Colonic mucosa (tissue), 4 donors: ENCODE data around the gene IL17B. TPM values are rescaled to one million over a fixed set of nuclear protein-coding genes. Genes with fewer than 3 reads are reported as not detected.

Source experiments
- DNase-seq: peaks from one replicate; pipeline ENCODE4 v3.0.0-alpha.2; 2020
- H3K27ac ChIP-seq: fragments of 200-600 bp; one replicate; pipeline ENCODE4 v1.8.0; 2021
- H3K27me3 ChIP-seq: fragments of 200-600 bp; one replicate; pipeline ENCODE4 v1.8.0; 2021
- H3K36me3 ChIP-seq: fragments of 200-600 bp; one replicate; pipeline ENCODE4 v1.8.0; 2021
- H3K4me1 ChIP-seq: fragments of 200-600 bp; one replicate; pipeline ENCODE4 v1.8.0; 2021; ENCODE audit warnings: mild to moderate bottlenecking
- H3K4me3 ChIP-seq: fragments of 200-600 bp; one replicate; pipeline ENCODE4 v1.8.0; 2021
- H3K9ac ChIP-seq, 2 donors: one replicate each; pipeline ENCODE4 v1.7.0; 2013; ENCODE audit warnings: control low read depth in 2 of 2, low read depth in 2 of 2, low read length in 2 of 2
- H3K9me3 ChIP-seq: fragments of 200-600 bp; one replicate; pipeline ENCODE4 v1.8.0; 2021
- intact Hi-C: fragments of 100-400 bp; cut with DNase I; formaldehyde crosslinking; loops from one replicate; pipeline ENCODE4 v1.14.1; 2022
- total RNA-seq, 2 donors: library from RNA; stranded (reverse); fragmentation: NEBNext Ultra II Directional in 1 of 2; extraction: Animal tissue kit (Norgen Biotek cat#: 25700) in 1 of 2; gene quantifications; one replicate each; pipeline ENCODE4 v1.2.1, GENCODE V29; 2021
- TF ChIP-seq, protein P1 (sequence below): fragments of 200-600 bp; IDR thresholded peaks from one replicate; pipeline ENCODE4 v1.8.0; 2022; ENCODE audit warnings: antibody characterized with exemption, mild to moderate bottlenecking
- donor health status: healthy.
- donor health status: DM: no; HTN: no; CAD: no.
- donor health status: DM: no; HTN: no; CAD: no.

Gene IL17B
- total RNA-seq, 2 donors from 2014 or later: 0.42 TPM; not detected in 1

GRCh38 chr5:149328177-149328576 is 50.9 kb downstream of the IL17B start:
- Histone ChIP-seq H3K27ac (no peak overlapping the region), H3K4me3 (no peak overlapping the region), H3K36me3 (no peaks in the 10 kb centered on the region), H3K9ac (no peak overlapping the region), H3K27me3 (no peaks in the 10 kb centered on the region), H3K9me3 (no peaks in the 10 kb centered on the region), H3K4me1 (no peaks in the 10 kb centered on the region)
- TF ChIP-seq, protein P1, sequence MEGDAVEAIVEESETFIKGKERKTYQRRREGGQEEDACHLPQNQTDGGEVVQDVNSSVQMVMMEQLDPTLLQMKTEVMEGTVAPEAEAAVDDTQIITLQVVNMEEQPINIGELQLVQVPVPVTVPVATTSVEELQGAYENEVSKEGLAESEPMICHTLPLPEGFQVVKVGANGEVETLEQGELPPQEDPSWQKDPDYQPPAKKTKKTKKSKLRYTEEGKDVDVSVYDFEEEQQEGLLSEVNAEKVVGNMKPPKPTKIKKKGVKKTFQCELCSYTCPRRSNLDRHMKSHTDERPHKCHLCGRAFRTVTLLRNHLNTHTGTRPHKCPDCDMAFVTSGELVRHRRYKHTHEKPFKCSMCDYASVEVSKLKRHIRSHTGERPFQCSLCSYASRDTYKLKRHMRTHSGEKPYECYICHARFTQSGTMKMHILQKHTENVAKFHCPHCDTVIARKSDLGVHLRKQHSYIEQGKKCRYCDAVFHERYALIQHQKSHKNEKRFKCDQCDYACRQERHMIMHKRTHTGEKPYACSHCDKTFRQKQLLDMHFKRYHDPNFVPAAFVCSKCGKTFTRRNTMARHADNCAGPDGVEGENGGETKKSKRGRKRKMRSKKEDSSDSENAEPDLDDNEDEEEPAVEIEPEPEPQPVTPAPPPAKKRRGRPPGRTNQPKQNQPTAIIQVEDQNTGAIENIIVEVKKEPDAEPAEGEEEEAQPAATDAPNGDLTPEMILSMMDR: no peak
- intact Hi-C loops: no loop called here
- no peak for DNase-seq

- no peaks in the 10 kb centered on the region for H3K36me3 ChIP-seq
- intact Hi-C loops: no loop called here
- DNase-seq: no peak
- H3K4me1 ChIP-seq: no peaks in the 10 kb centered on the region
- TF ChIP-seq, protein P1: no peak
- H3K4me3 ChIP-seq: no peak overlapping the region
- H3K27me3 ChIP-seq: no peaks in the 10 kb centered on the region
- H3K27ac ChIP-seq: no peak overlapping the region
- no peak overlapping the region for H3K9ac ChIP-seq
- H3K9me3 ChIP-seq: no peaks in the 10 kb centered on the region
Measured at GRCh38 chr5:149326611-149327010, 52.5 kb downstream of the IL17B start.

DNA sequence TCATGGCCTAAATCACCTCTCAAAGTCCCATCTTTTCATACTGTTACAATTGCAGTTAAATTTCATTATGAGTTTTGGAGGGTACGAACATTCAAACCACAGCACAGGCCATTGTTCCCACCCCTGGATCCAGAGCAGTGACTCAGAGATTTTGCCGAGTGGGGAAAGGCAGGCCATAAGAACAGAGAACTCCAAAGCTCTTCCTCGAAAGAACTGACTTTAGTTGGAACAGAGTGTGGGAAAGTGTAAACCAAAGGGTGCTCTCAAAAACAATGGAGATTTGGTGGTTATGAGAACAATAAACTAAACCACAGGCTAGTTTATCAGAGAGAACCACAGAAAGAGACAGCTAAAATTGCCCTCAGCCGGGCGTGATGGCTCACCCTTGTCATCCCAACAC is 53.2 kb downstream of the IL17B start:
- H3K9ac ChIP-seq: no peak overlapping the region
- no peak for DNase-seq
- peaks cover 4% of the 10 kb centered on the region for H3K4me1 ChIP-seq
- TF ChIP-seq, protein P1: no peak
- no peak overlapping the region for H3K4me3 ChIP-seq
- H3K27me3 ChIP-seq: no peaks in the 10 kb centered on the region
- no peaks in the 10 kb centered on the region for H3K36me3 ChIP-seq
- H3K9me3 ChIP-seq: no peaks in the 10 kb centered on the region
- no peak overlapping the region for H3K27ac ChIP-seq
- intact Hi-C loops: no loop called here

DNA sequence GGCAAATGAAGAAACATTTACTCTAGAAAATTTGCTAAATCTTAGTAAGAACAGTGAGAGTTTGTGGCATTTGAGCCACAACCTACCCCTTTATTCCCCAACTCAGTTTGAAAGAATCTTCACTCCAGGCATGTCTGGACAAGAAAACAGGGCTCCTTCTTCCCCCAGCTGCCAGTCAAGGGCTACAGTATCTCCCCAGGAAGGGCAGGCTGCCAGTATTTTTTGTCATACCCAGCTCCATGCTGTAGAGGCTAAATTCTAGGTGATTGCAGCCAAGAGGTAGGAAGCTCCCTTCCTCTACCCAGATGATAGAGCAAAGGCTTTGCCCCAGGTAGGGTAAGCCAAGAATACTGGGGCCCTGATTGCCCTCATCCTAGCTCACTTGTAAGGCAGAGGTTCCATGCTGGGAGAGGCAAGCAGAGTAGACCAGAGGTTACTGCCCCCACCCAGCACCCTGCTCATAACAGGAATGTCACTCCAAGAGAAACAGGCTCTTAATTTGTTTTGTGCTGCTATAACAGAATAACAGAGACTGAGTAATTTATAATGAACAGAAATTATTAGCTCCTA is 53.8 kb downstream of the IL17B start:
- no peak for DNase-seq
- TF ChIP-seq, protein P1: no peak
- H3K4me1 ChIP-seq: peaks cover 8% of the 10 kb centered on the region
- no peaks in the 10 kb centered on the region for H3K9me3 ChIP-seq
- H3K4me3 ChIP-seq: no peak overlapping the region
- no peaks in the 10 kb centered on the region for H3K36me3 ChIP-seq
- no peaks in the 10 kb centered on the region for H3K27me3 ChIP-seq
- H3K27ac ChIP-seq: no peak overlapping the region
- intact Hi-C loops: no loop called here
- H3K9ac ChIP-seq: no peak overlapping the region

GRCh38 chr5:149324641-149325040 is 54.5 kb downstream of the IL17B start:
- intact Hi-C loops: no loop called here
- TF ChIP-seq, protein P1: no peak
- no peak overlapping the region for H3K27ac ChIP-seq
- DNase-seq: no peak
- H3K4me3 ChIP-seq: no peak overlapping the region
- H3K4me1 ChIP-seq: peaks cover 10% of the 10 kb centered on the region
- no peaks in the 10 kb centered on the region for H3K27me3 ChIP-seq
- no peaks in the 10 kb centered on the region for H3K9me3 ChIP-seq
- H3K9ac ChIP-seq: no peak overlapping the region
- no peaks in the 10 kb centered on the region for H3K36me3 ChIP-seq

Other genes with a start within 250 kb of the IL17B start
- 1 to 10 TPM; 2.3 to 4.1 TPM for gene ABLIM3, start 237.8 kb downstream of the IL17B start, total RNA-seq
- 1 to 10 TPM; 1.6 to 4.0 TPM for gene AFAP1L1, start 107.4 kb downstream of the IL17B start, total RNA-seq
- gene GRPEL2, start 33.8 kb downstream of the IL17B start, total RNA-seq: 10 to 100 TPM; 14.5 to 16.4 TPM
- 10 to 100 TPM in 1 of 2 donors, 1 to 10 TPM in 1; 4.0 to 10.1 TPM for gene PCYOX1L, start 21.2 kb downstream of the IL17B start, total RNA-seq
- 100 to 1,000 TPM; 248 to 257 TPM for gene CSNK1A1, start 172.1 kb upstream of the IL17B start, total RNA-seq
- 10 to 100 TPM; 11.9 to 15.7 TPM for gene ARHGEF37, start 202.2 kb upstream of the IL17B start, total RNA-seq